ENCODE data around the gene ASAP2.

DNA sequence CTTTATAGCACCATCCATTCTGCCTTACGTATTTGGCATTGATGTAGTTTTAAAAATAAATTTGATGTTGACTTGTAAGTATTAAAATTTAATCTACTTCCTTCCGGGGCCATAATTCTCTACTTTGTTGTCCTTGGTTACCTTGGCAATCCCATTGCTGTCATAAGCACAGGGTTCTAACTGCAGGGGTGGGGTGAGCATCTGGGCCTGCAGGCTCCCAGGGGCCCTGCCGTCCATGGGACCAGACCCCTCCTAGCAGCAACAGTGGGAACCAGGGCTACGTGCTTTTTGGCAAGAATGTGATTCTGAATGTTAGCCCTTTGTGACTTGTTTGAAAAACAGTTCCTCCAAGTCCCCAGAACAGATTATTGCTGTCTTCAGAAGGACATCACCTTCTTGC is 4.9 kb downstream of the ASAP2 start:
- TF ChIP-seq, protein P1, sequence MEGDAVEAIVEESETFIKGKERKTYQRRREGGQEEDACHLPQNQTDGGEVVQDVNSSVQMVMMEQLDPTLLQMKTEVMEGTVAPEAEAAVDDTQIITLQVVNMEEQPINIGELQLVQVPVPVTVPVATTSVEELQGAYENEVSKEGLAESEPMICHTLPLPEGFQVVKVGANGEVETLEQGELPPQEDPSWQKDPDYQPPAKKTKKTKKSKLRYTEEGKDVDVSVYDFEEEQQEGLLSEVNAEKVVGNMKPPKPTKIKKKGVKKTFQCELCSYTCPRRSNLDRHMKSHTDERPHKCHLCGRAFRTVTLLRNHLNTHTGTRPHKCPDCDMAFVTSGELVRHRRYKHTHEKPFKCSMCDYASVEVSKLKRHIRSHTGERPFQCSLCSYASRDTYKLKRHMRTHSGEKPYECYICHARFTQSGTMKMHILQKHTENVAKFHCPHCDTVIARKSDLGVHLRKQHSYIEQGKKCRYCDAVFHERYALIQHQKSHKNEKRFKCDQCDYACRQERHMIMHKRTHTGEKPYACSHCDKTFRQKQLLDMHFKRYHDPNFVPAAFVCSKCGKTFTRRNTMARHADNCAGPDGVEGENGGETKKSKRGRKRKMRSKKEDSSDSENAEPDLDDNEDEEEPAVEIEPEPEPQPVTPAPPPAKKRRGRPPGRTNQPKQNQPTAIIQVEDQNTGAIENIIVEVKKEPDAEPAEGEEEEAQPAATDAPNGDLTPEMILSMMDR (IDR thresholded peaks at IDR 0.05; ENCODE audit: poor library complexity, severe bottlenecking): no peak
- TF ChIP-seq, protein P2, sequence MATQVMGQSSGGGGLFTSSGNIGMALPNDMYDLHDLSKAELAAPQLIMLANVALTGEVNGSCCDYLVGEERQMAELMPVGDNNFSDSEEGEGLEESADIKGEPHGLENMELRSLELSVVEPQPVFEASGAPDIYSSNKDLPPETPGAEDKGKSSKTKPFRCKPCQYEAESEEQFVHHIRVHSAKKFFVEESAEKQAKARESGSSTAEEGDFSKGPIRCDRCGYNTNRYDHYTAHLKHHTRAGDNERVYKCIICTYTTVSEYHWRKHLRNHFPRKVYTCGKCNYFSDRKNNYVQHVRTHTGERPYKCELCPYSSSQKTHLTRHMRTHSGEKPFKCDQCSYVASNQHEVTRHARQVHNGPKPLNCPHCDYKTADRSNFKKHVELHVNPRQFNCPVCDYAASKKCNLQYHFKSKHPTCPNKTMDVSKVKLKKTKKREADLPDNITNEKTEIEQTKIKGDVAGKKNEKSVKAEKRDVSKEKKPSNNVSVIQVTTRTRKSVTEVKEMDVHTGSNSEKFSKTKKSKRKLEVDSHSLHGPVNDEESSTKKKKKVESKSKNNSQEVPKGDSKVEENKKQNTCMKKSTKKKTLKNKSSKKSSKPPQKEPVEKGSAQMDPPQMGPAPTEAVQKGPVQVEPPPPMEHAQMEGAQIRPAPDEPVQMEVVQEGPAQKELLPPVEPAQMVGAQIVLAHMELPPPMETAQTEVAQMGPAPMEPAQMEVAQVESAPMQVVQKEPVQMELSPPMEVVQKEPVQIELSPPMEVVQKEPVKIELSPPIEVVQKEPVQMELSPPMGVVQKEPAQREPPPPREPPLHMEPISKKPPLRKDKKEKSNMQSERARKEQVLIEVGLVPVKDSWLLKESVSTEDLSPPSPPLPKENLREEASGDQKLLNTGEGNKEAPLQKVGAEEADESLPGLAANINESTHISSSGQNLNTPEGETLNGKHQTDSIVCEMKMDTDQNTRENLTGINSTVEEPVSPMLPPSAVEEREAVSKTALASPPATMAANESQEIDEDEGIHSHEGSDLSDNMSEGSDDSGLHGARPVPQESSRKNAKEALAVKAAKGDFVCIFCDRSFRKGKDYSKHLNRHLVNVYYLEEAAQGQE (IDR thresholded peaks at IDR 0.05; ENCODE audit: borderline replicate concordance): no peak
- TF ChIP-seq EP300 (conservative IDR thresholded peaks at IDR 0.05; ENCODE audit: poor library complexity, severe bottlenecking) (no peak), POLR2AphosphoS5 (IDR thresholded peaks at IDR 0.05) (no peak), EZH2 (IDR thresholded peaks at IDR 0.05; ENCODE audit: borderline replicate concordance, insufficient read depth, low read length, poor library complexity, severe bottlenecking) (no peak), RAD21 (conservative IDR thresholded peaks at IDR 0.05) (no peak), SMC3 (conservative IDR thresholded peaks at IDR 0.05; ENCODE audit: poor library complexity) (no peak)
